Activated CD4-positive, alpha-beta T cell treated with anti-CD3 and anti-CD28 coated beads, Interleukin-2, amount 10 ng/mL, durations not matched to agents 7 days and 5 days (primary cell): ENCODE data around the gene ZCCHC2. TPM values are rescaled to one million over a fixed set of nuclear protein-coding genes. Genes with fewer than 3 reads are reported as not detected.

ENCODE experiments used
- CTCF ChIA-PET: fragments of 350-600 bp; sonication (Branson Sonifier 250); formaldehyde crosslinking; loops from one replicate; lab custom pipeline; 2021; ENCODE audit warnings: antibody characterized with exemption; lab: Charles Lee
- POLR2A ChIA-PET: fragments of 350-600 bp; sonication (Branson Sonifier 250); formaldehyde crosslinking; loops from one replicate; lab custom pipeline; 2021; ENCODE audit warnings: antibody characterized with exemption; lab: Charles Lee
- DNase-seq: peaks from one replicate; pipeline ENCODE4 v3.0.0-alpha.2; 2020
- H3K27ac Mint-ChIP-seq: one replicate; pipeline ENCODE4 v1.8.0; 2021; ENCODE audit warnings: mild to moderate bottlenecking, moderate library complexity, mixed read lengths
- H3K27me3 Mint-ChIP-seq: one replicate; pipeline ENCODE4 v1.8.0; 2021; ENCODE audit warnings: mixed read lengths
- H3K36me3 Mint-ChIP-seq: one replicate; pipeline ENCODE4 v1.8.0; 2021; ENCODE audit warnings: low read depth, mixed read lengths
- H3K4me1 Mint-ChIP-seq: one replicate; pipeline ENCODE4 v1.8.0; 2021; ENCODE audit warnings: mixed read lengths
- H3K4me3 Mint-ChIP-seq: one replicate; pipeline ENCODE4 v1.8.0; 2021; ENCODE audit warnings: mild to moderate bottlenecking, moderate library complexity, mixed read lengths
- H3K9me3 Mint-ChIP-seq: one replicate; pipeline ENCODE4 v1.8.0; 2021; ENCODE audit warnings: mixed read lengths
- total RNA-seq, 2 experiments: library from RNA; stranded (reverse); gene quantifications; one replicate each; pipeline ENCODE4 v1.2.3, GENCODE V29; 2021

Gene ZCCHC2
- total RNA-seq, 2 experiments from 2014 or later: 55.1 to 62.5 TPM

GRCh38 chr18:62497190-62497772 lies 25.5 kb upstream of the ZCCHC2 start:
- Mint-ChIP-seq H3K27me3 (peaks cover 3% of the 10 kb centered on the region), H3K9me3 (peaks cover 5% of the 10 kb centered on the region), H3K36me3 (peaks cover 15% of the 10 kb centered on the region), H3K4me1 (no peaks in the 10 kb centered on the region), H3K27ac (no peak overlapping the region), H3K4me3 (no peak overlapping the region)
- DNase-seq: no peak
- ChIA-PET CTCF (interaction anchor here (0.5 to 1.0 kb wide), 2 partner anchors 9 to 47 kb away, joined by 3 to 4 read pairs; no protein-coding TSS in a partner anchor), POLR2A (no interaction called here)

- peaks cover 22% of the 10 kb centered on the region for H3K36me3 Mint-ChIP-seq
- peaks cover 3% of the 10 kb centered on the region for H3K27me3 Mint-ChIP-seq
- peaks cover 2% of the 10 kb centered on the region for H3K4me1 Mint-ChIP-seq
- no peak for DNase-seq
- no peak overlapping the region for H3K27ac Mint-ChIP-seq
- ChIA-PET CTCF (no interaction called here), POLR2A (interaction anchor here (0.6 kb wide), 1 partner anchor 18 kb away, joined by 3 read pairs; no protein-coding TSS in a partner anchor)
- no peak overlapping the region for H3K4me3 Mint-ChIP-seq
- H3K9me3 Mint-ChIP-seq: peaks cover 12% of the 10 kb centered on the region
These were observed 24.1 kb upstream of the ZCCHC2 start for GRCh38 chr18:62498616-62499262.

- Mint-ChIP-seq H3K9me3 (peaks cover 12% of the 10 kb centered on the region), H3K27ac (no peak overlapping the region), H3K4me1 (peaks cover 2% of the 10 kb centered on the region), H3K27me3 (peaks cover 3% of the 10 kb centered on the region), H3K36me3 (peaks cover 22% of the 10 kb centered on the region), H3K4me3 (no peak overlapping the region)
- POLR2A ChIA-PET: no interaction called here
- CTCF ChIA-PET: interaction anchor here (0.6 kb wide), 1 partner anchor 77 kb away, joined by 3 read pairs; no protein-coding TSS in a partner anchor
- no peak for DNase-seq
These were observed 23.6 kb upstream of the ZCCHC2 start for GRCh38 chr18:62499263-62499650.

- Mint-ChIP-seq H3K27ac (no peak overlapping the region), H3K9me3 (peaks cover 12% of the 10 kb centered on the region), H3K36me3 (peaks cover 25% of the 10 kb centered on the region), H3K4me1 (peaks cover 9% of the 10 kb centered on the region), H3K27me3 (peaks cover 3% of the 10 kb centered on the region), H3K4me3 (no peak overlapping the region)
- ChIA-PET POLR2A (no interaction called here), CTCF (interaction anchor here (0.7 to 1.5 kb wide), 3 partner anchors 9 to 75 kb away, joined by 3 to 4 read pairs (median 3); no protein-coding TSS in a partner anchor)
- no peak for DNase-seq
These were observed 22.7 kb upstream of the ZCCHC2 start for GRCh38 chr18:62500174-62500573.

- POLR2A ChIA-PET: no interaction called here
- CTCF ChIA-PET: interaction anchor here (1.5 kb wide), 1 partner anchor 10 kb away, joined by 4 read pairs; no protein-coding TSS in a partner anchor
- no peak for DNase-seq
- H3K9me3 Mint-ChIP-seq: peaks cover 12% of the 10 kb centered on the region
- H3K27ac Mint-ChIP-seq: no peak overlapping the region
- H3K36me3 Mint-ChIP-seq: peaks cover 31% of the 10 kb centered on the region
- H3K4me1 Mint-ChIP-seq: peaks cover 18% of the 10 kb centered on the region
- no peak overlapping the region for H3K4me3 Mint-ChIP-seq
- no peaks in the 10 kb centered on the region for H3K27me3 Mint-ChIP-seq
These were observed 21.7 kb upstream of the ZCCHC2 start for GRCh38 chr18:62500966-62501591.

DNA sequence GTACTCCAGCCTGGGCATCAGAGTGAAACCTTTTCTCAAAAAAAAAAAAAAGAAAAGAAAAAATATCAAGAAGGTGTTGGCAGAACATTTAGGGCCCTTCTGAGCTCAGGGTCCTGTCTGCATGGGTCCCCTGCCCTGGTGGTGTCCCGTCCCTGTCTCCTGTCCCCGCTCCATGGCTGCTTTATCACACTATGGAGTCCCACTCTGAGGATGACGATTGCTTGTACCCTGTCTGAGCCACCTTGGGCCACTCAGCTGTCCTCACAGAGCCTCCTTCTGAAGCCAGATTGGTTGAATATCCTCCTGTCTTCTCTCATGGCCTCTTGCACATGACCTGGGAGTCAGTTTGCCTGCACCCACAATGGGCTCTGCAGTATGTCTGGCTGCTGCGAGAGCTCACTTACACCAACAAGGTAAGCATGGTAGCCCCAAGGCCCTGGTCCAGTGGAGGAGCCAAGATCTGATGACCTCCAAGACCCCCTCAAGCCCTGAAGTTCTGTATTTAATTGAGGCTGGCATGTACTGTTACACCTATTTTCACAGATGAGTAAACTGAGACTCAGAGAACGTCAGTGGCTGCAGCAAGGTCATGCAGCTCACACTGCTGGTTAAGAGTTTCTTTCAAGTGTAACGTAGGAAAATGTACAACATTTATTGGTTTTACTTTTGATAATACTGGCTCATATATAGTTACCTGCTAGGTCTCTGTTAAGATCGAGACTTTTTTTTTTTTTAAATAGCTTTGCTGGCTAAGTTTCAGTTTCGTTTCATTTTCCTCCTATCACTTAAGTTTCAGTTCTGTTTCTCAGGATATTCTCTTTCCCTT lies 16.9 kb upstream of the ZCCHC2 start:
- DNase-seq: peak; percentile 43
- ChIA-PET POLR2A (interaction anchor here (0.5 to 1.8 kb wide), 3 partner anchors 17 to 705 kb away, joined by 3 to 7 read pairs (median 3); partner anchors contain the start of gene ZCCHC2), CTCF (interaction anchor here (0.6 to 2.9 kb wide), 13 partner anchors 9 to 1469 kb away, joined by 3 to 19 read pairs (median 4); partner anchors contain the start of gene ZCCHC2)
- Mint-ChIP-seq H3K27me3 (no peaks in the 10 kb centered on the region), H3K9me3 (peaks cover 26% of the 10 kb centered on the region), H3K27ac (peak overlapping the region; percentile 100), H3K4me1 (peaks cover 49% of the 10 kb centered on the region), H3K4me3 (peak overlapping the region; percentile 72), H3K36me3 (peaks cover 51% of the 10 kb centered on the region)

GRCh38 chr18:62506495-62507143 lies 16.2 kb upstream of the ZCCHC2 start:
- H3K27me3 Mint-ChIP-seq: no peaks in the 10 kb centered on the region
- no peak for DNase-seq
- H3K27ac Mint-ChIP-seq: peak overlapping the region; percentile 100
- ChIA-PET POLR2A (interaction anchor here (0.8 to 1.8 kb wide), 2 partner anchors 16 to 86 kb away, joined by 3 to 7 read pairs; partner anchors contain the start of gene ZCCHC2), CTCF (interaction anchor here (0.6 to 2.9 kb wide), 6 partner anchors 9 to 163 kb away, joined by 3 to 19 read pairs (median 4); partner anchors contain the start of gene ZCCHC2)
- peaks cover 29% of the 10 kb centered on the region for H3K9me3 Mint-ChIP-seq
- H3K4me1 Mint-ChIP-seq: peaks cover 50% of the 10 kb centered on the region
- peak overlapping the region; percentile 72 for H3K4me3 Mint-ChIP-seq
- H3K36me3 Mint-ChIP-seq: peaks cover 50% of the 10 kb centered on the region

DNA sequence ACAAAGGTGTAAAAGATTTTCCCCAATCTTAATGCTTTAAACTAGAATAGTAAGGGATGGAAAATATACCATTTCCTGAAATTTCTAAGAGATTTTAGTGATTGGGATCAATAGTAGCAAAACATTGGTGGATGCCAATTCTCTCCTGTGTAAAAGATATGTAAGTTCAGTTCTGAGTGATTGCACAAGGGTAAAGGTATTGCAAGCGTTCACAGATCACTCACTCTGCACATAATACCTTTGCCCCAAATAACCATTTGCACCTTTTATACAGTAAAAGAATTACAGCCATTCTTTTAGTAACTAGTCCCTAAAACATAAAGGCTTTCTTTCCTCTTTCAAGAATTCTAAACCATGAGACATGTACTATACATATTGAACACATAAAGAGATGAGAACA lies 13.0 kb upstream of the ZCCHC2 start:
- ChIA-PET POLR2A (no interaction called here), CTCF (no interaction called here)
- no peak for DNase-seq
- Mint-ChIP-seq H3K9me3 (peaks cover 46% of the 10 kb centered on the region), H3K27me3 (peaks cover 4% of the 10 kb centered on the region), H3K4me3 (no peak overlapping the region), H3K36me3 (peaks cover 61% of the 10 kb centered on the region), H3K4me1 (peaks cover 45% of the 10 kb centered on the region), H3K27ac (no peak overlapping the region)

DNA sequence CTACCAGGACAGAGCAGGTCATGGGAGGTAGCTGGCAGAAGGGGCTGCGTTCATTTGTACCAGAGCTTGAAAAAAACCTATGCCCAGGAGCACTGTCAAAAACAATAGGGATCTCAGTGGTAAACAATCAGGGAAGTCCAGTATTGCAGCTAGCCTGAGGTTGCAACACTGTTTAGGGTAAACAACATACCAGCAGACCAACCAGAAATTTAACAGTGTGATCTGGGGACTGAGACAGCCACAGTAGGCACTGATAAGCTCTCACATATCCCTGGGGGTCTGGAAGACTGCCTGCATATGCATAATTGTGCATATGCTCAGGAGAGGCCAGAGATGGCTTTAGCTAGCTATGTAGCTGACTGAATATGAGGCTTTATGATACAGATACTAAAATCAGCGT lies 12.0 kb upstream of the ZCCHC2 start:
- no peak for DNase-seq
- peaks cover 4% of the 10 kb centered on the region for H3K27me3 Mint-ChIP-seq
- no peak overlapping the region for H3K27ac Mint-ChIP-seq
- CTCF ChIA-PET: interaction anchor here (0.7 to 4.0 kb wide), 4 partner anchors 10 to 112 kb away, joined by 3 to 33 read pairs (median 4); partner anchors contain the start of gene ZCCHC2
- H3K4me3 Mint-ChIP-seq: no peak overlapping the region
- H3K9me3 Mint-ChIP-seq: peaks cover 48% of the 10 kb centered on the region
- peaks cover 35% of the 10 kb centered on the region for H3K4me1 Mint-ChIP-seq
- POLR2A ChIA-PET: no interaction called here
- peaks cover 56% of the 10 kb centered on the region for H3K36me3 Mint-ChIP-seq

DNA sequence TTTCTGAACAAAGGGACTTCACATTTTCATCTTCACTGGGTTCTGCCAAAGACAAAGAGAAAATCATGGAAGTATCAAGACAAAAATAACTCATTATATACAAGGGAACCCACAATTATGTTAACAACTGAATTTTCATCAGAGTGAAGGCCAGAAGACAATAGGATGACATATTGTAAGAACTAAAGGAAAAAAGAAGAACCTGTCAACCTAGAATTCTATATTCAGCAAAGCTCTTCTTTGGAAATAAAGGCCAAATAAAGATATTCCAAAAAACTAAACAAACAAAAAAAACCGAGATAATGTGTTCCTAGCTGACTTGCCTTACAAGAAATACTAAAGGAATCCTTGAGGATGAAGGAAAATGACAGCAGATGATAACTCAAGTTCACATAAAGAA lies 10.3 kb upstream of the ZCCHC2 start:
- Mint-ChIP-seq H3K36me3 (peaks cover 55% of the 10 kb centered on the region), H3K27me3 (peaks cover 4% of the 10 kb centered on the region), H3K9me3 (peaks cover 50% of the 10 kb centered on the region), H3K27ac (no peak overlapping the region), H3K4me1 (peaks cover 21% of the 10 kb centered on the region), H3K4me3 (no peak overlapping the region)
- CTCF ChIA-PET: interaction anchor here (1.8 to 4.0 kb wide), 2 partner anchors 9 to 87 kb away, joined by 4 to 33 read pairs; partner anchors contain the start of gene ZCCHC2
- POLR2A ChIA-PET: no interaction called here
- DNase-seq: no peak

- DNase-seq: no peak
- Mint-ChIP-seq H3K4me1 (peaks cover 17% of the 10 kb centered on the region), H3K36me3 (peaks cover 58% of the 10 kb centered on the region), H3K27ac (no peak overlapping the region), H3K9me3 (peaks cover 54% of the 10 kb centered on the region), H3K27me3 (peaks cover 4% of the 10 kb centered on the region), H3K4me3 (no peak overlapping the region)
- ChIA-PET CTCF (interaction anchor here (1.8 to 4.0 kb wide), 2 partner anchors 8 to 87 kb away, joined by 4 to 33 read pairs; partner anchors contain the start of gene ZCCHC2), POLR2A (no interaction called here)
These were observed 9.8 kb upstream of the ZCCHC2 start for GRCh38 chr18:62512996-62513395.
